Measurements from ENCODE around the gene RELB. TPM values are rescaled to one million over a fixed set of nuclear protein-coding genes. Genes with fewer than 3 reads are reported as not detected.

RELB gene
- total and polyA plus RNA-seq, 2 of the 4 experiments (the other 2 are of a cell fraction): 5.0 to 17.2 TPM

DNA sequence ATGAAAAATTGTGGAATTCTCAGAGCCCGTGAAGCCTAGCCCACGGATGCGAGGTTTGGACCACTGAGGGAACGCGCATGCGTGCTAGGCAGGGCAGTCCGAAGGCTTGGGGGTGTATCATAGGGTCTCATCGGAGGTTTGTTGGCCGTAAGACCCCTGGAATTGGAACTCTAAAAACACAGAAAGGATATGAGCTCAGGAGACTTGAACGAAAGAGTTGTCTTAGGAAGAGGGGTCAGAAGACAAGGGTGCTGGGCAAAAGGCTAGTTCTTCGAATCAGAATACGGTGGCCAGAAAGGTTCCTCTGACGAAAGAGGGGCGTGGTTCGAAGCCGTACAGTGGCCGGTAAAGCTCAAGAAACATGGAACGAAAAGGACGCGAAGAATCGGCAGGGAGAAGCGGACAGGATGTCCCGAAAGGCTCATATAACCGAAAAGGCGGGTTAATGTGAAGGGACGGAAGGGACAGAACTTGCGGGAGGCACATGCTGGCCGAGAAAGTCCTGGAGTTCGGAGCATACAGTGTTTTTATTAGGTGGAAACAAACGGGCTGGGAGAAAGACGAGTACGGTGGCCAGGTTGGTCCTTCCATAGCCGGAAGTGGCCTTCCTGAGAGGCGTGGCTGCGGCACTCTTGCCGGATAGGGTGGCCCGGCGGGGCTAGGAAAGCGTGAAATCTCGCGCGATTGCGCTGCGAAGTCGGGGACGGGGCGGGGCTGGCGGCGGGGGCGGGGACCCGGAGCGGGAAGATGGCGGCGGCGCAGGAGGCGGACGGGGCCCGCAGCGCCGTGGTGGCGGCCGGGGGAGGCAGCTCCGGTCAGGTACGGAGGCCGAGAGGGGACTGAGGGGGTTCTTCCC, 46.4 kb upstream of the RELB start, which contains the start of gene CLPTM1:
Gene CLPTM1, plus strand, starts transcription at position 732 of the 856 bp plus-strand sequence. Its CDS starts 16 bp downstream, at position 748.
- peak within 1 kb of the TSS; percentile 95 for H3K27ac ChIP-seq (ENCODE audit: insufficient read depth, low read length)
- peak within 1 kb of the TSS; percentile 98 for H3K18ac ChIP-seq (ENCODE audit: low read depth, low read length)
- peak; percentile 97 for DNase-seq
- ATAC-seq (ENCODE audit: low read depth): peak; percentile 95
- peaks cover 2 to 58% of the 10 kb centered on the region in 2 experiments; a peak in 3 of 4 replicates for H3K79me1 ChIP-seq (ENCODE audit: low read depth in 1 of 2, low read length in 2 of 2)
- no peaks in the 10 kb centered on the region for H3K9me3 ChIP-seq (ENCODE audit: control insufficient read depth, insufficient read depth, low read length)
- in situ Hi-C loops (cut with MboI; ENCODE audit: low sequenced_read_pairs) (loop anchor here (5.0 to 10.0 kb wide), 2 partner anchors 43 to 270 kb away; partner anchors contain the start of gene APOC1), intact Hi-C loops (cut with micrococcal nuclease) (loop anchor here (10.0 kb wide), 1 partner anchor 380 kb away; no protein-coding TSS in a partner anchor), dilution Hi-C loops (cut with HindIII; ENCODE audit: low sequenced_read_pairs, unreplicated experiment) (no loop called here)
- H4K5ac ChIP-seq (ENCODE audit: low read depth, low read length): peak within 1 kb of the TSS; percentile 98
- WGBS, 2 experiments (ENCODE audit: extremely low coverage in 2 of 2, insufficient read length in 1 of 2): 0% methylated on average over 44 of the region's 65 CpGs; no CpG with 5 or more reads in 1 of the 2 experiments
- H3K4me1 ChIP-seq (ENCODE audit: control insufficient read depth, insufficient read depth, low read length): peaks cover 7% of the 10 kb centered on the region
- CTCF ChIA-PET: interaction anchor here (1.2 kb wide), 1 partner anchor 50 kb away, joined by 3 read pairs; no protein-coding TSS in a partner anchor
- H4K20me1 ChIP-seq (ENCODE audit: insufficient read depth, low read length): peaks cover 44% of the 10 kb centered on the region
- H2AK9ac ChIP-seq (replicated peaks; ENCODE audit: low read depth, low read length, poor library complexity): peak within 1 kb of the TSS; percentile 96
- peaks cover 5% of the 10 kb centered on the region for H3K36me3 ChIP-seq (ENCODE audit: control insufficient read depth, insufficient read depth, low read length)
- peak within 1 kb of the TSS; percentile 99 for H4K91ac ChIP-seq (ENCODE audit: insufficient read depth, low read depth, low read length)
- H3K4ac ChIP-seq (ENCODE audit: low read depth, low read length): peak within 1 kb of the TSS; percentile 99
- H3K9ac ChIP-seq (ENCODE audit: low read depth, low read length): peak within 1 kb of the TSS; percentile 99
- peak within 1 kb of the TSS; percentile 74; the same call in 1 of the 2 replicates for H2BK20ac ChIP-seq (ENCODE audit: low read depth, low read length)
- peak within 1 kb of the TSS; percentile 72 to 100 for H4K8ac ChIP-seq (ENCODE audit: low read depth in 2 of 2, low read length in 2 of 2)
- POLR2A ChIA-PET (ENCODE audit: unreplicated experiment): no interaction called here
- BruUV-seq (replicated peaks): TSS peak; percentile 96
- peak within 1 kb of the TSS; percentile 100 for H2AFZ ChIP-seq (replicated peaks; ENCODE audit: low read length, poor library complexity)
- peak within 1 kb of the TSS; percentile 100 for H3K23ac ChIP-seq (ENCODE audit: low read depth, low read length)
- peak within 1 kb of the TSS; percentile 100 for H3K56ac ChIP-seq (ENCODE audit: extremely low read depth, insufficient read depth, low read length)
- peaks cover 11% of the 10 kb centered on the region; the same call in 1 of the 2 replicates for H3K9me1 ChIP-seq (ENCODE audit: insufficient read depth, low read length)
- peak within 1 kb of the TSS; percentile 99 for H2BK5ac ChIP-seq (ENCODE audit: low read depth, low read length, poor library complexity, severe bottlenecking)
- peak within 1 kb of the TSS; percentile 97 for H2BK120ac ChIP-seq (ENCODE audit: low read depth, low read length)
- H3K27me3 ChIP-seq (ENCODE audit: control insufficient read depth, insufficient read depth, low read length): no peaks in the 10 kb centered on the region
- peak within 1 kb of the TSS; percentile 100 for H3K14ac ChIP-seq (replicated peaks; ENCODE audit: low read depth, low read length)
- H2AK5ac ChIP-seq (ENCODE audit: low read depth, low read length): peak within 1 kb of the TSS; percentile 87
- peak within 1 kb of the TSS; percentile 98 for H2BK15ac ChIP-seq (ENCODE audit: low read depth, low read length)
- peak within 1 kb of the TSS; percentile 96 for H3K4me2 ChIP-seq (ENCODE audit: low read depth, low read length)
- H3K4me3 ChIP-seq (ENCODE audit: insufficient read depth, low read depth, low read length): peak within 1 kb of the TSS; percentile 84
- TF ChIP-seq NFE2L2 (IDR thresholded peaks at IDR 0.05; ENCODE audit: low read depth, low read length): no peak
- TF ChIP-seq, protein P1, sequence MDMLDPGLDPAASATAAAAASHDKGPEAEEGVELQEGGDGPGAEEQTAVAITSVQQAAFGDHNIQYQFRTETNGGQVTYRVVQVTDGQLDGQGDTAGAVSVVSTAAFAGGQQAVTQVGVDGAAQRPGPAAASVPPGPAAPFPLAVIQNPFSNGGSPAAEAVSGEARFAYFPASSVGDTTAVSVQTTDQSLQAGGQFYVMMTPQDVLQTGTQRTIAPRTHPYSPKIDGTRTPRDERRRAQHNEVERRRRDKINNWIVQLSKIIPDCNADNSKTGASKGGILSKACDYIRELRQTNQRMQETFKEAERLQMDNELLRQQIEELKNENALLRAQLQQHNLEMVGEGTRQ (IDR thresholded peaks at IDR 0.05; ENCODE audit: low read depth, low read length): 0 out of 2 replicates have a peak, but pooled peaks have one; percentile 2
- TF ChIP-seq POLR2A (IDR thresholded peaks at IDR 0.05; ENCODE audit: low read depth, low read length): peak; percentile 80
- TF ChIP-seq SMC3 (IDR thresholded peaks at IDR 0.05; ENCODE audit: low read depth, low read length): no peak
- no peak for TF ChIP-seq MAFK (IDR thresholded peaks at IDR 0.05; ENCODE audit: low read depth, low read length)
- TF ChIP-seq MAZ (IDR thresholded peaks at IDR 0.05; ENCODE audit: borderline replicate concordance, low read depth, low read length): peak; percentile 56
- no peak for TF ChIP-seq RFX5 (IDR thresholded peaks at IDR 0.05; ENCODE audit: low read depth, low read length)
- no peak for TF ChIP-seq FOS (IDR thresholded peaks at IDR 0.05; ENCODE audit: low read depth, low read length)
- no peak for TF ChIP-seq CTCF (conservative IDR thresholded peaks at IDR 0.05; ENCODE audit: low read depth, low read length)
- TF ChIP-seq, protein P2, sequence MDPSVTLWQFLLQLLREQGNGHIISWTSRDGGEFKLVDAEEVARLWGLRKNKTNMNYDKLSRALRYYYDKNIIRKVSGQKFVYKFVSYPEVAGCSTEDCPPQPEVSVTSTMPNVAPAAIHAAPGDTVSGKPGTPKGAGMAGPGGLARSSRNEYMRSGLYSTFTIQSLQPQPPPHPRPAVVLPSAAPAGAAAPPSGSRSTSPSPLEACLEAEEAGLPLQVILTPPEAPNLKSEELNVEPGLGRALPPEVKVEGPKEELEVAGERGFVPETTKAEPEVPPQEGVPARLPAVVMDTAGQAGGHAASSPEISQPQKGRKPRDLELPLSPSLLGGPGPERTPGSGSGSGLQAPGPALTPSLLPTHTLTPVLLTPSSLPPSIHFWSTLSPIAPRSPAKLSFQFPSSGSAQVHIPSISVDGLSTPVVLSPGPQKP (IDR thresholded peaks at IDR 0.05; ENCODE audit: borderline replicate concordance, low read depth, low read length): 0 out of 2 replicates have a peak, but pooled peaks have one; percentile 73
- TF ChIP-seq MXI1 (IDR thresholded peaks at IDR 0.05; ENCODE audit: borderline replicate concordance, low read depth, low read length): no peak; the same call in 1 of the 2 replicates
- TF ChIP-seq CEBPB (IDR thresholded peaks at IDR 0.05; ENCODE audit: low read depth, low read length): peak; percentile 71
- TF ChIP-seq BHLHE40 (IDR thresholded peaks at IDR 0.05; ENCODE audit: low read depth, low read length): no peak

Data from IMR-90 (cell line).